Erythroblast (primary cell): ENCODE measurements around the gene BEX4.

Source experiments
- GATA1 ChIP-seq: IDR thresholded peaks from 2 replicates; pipeline ENCODE4 v1.6.1; 2011; ENCODE audit warnings: low read depth, mild to moderate bottlenecking, control low read depth, low read length, moderate library complexity
- POLR2A ChIP-seq: IDR thresholded peaks from 2 replicates; pipeline ENCODE4 v1.6.1; 2011; ENCODE audit warnings: mild to moderate bottlenecking, low read length

DNA sequence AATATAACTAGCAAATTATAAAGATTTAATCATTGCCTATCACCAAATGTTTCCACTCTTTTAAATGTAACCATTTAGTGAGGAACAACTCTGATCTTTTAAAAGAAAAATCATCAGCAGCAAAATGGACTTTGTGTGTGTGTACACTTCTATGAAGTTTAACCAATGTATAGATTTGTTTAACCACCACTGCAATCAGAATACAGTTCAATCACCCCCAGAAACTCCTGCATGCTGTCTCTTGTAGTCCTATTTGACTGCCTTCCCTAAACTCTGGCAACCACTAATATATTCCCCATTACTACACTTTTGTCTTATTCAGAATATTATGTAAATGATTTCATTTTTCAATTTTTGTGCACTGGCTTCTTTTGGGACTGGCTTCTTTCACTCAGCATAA is 41.7 kb downstream of the BEX4 start:
- TF ChIP-seq POLR2A (no peak), GATA1 (no peak)
